Measurements from ENCODE around the gene IQCH. TPM values are rescaled to one million over a fixed set of nuclear protein-coding genes. Genes with fewer than 3 reads are reported as not detected.

The IQCH gene
- total and polyA plus RNA-seq, 9 of the 15 experiments (the other 6 are each of a cell fraction or from before 2014, with no cell fraction given), result 1.8 to 3.9 (median 2.7) TPM

GRCh38 chr15:67480741-67481140 lies 226.2 kb downstream of the IQCH start (continued):
- TF ChIP-seq ZNF407 (IDR thresholded peaks at IDR 0.05; ENCODE audit: low read depth), result no peak
- no peak for TF ChIP-seq CHD4 (IDR thresholded peaks at IDR 0.05; ENCODE audit: insufficient read depth, insufficient replicate concordance, low read depth, low read length, poor library complexity, severe bottlenecking)
- no peak for TF ChIP-seq MTF1 (CRISPR knock-in tag; IDR thresholded peaks at IDR 0.05; ENCODE audit: borderline replicate concordance)
- no peak for TF ChIP-seq BRD4 (IDR thresholded peaks at IDR 0.05)
- TF ChIP-seq ZNF586 (CRISPR knock-in tag; conservative IDR thresholded peaks at IDR 0.05), result no peak
- no peak for TF ChIP-seq ARID2 (IDR thresholded peaks at IDR 0.05)
- no peak for TF ChIP-seq MTA3 (IDR thresholded peaks at IDR 0.05; ENCODE audit: borderline replicate concordance)
- TF ChIP-seq MCM2 (IDR thresholded peaks at IDR 0.05; ENCODE audit: low read depth), result no peak
- no peak for TF ChIP-seq SOX6 (IDR thresholded peaks at IDR 0.05)
- TF ChIP-seq BRCA1 (IDR thresholded peaks at IDR 0.05), result no peak
- no peak for TF ChIP-seq BRCA1 (CRISPR knock-in tag; IDR thresholded peaks at IDR 0.05)
- TF ChIP-seq CBX2 (IDR thresholded peaks at IDR 0.05; ENCODE audit: insufficient read depth, low read length, poor library complexity, severe bottlenecking), result no peak

Data from K562 (cell line).